Rectal smooth muscle tissue (tissue), 1 donor: Measurements from ENCODE around the gene SSRP1.
"Not testable (repeated sequence)": the region's sequence is repeated elsewhere in the genome, so short reads cannot be mapped to it uniquely, and the experiment has no call there.

ENCODE experiments used
- H3K27ac ChIP-seq: one replicate; pipeline ENCODE4 v1.7.0; 2013; ENCODE audit warnings: low read depth, low read length, inconsistent platforms
- H3K27me3 ChIP-seq: one replicate; pipeline ENCODE4 v1.7.0; 2013; ENCODE audit warnings: low read length; ENCODE audit not compliant: control insufficient read depth, insufficient read depth
- H3K36me3 ChIP-seq: one replicate; pipeline ENCODE4 v1.7.0; 2013; ENCODE audit warnings: low read length; ENCODE audit not compliant: control insufficient read depth, insufficient read depth
- H3K4me1 ChIP-seq: one replicate; pipeline ENCODE4 v1.7.0; 2013; ENCODE audit warnings: low read length; ENCODE audit not compliant: control insufficient read depth, insufficient read depth
- H3K4me3 ChIP-seq: one replicate; pipeline ENCODE4 v1.7.0; 2013; ENCODE audit warnings: low read length
- H3K9ac ChIP-seq: one replicate; pipeline ENCODE4 v1.7.0; 2013; ENCODE audit warnings: low read length

Gene SSRP1

GRCh38 chr11:57342702-57343101, 7.0 kb upstream of the SSRP1 start:
- Histone ChIP-seq H3K27me3 (no peaks in the 10 kb centered on the region), H3K9ac (no peak overlapping the region), H3K4me3 (no peak overlapping the region), H3K36me3 (no peaks in the 10 kb centered on the region), H3K4me1 (no peaks in the 10 kb centered on the region), H3K27ac (no peak overlapping the region)

GRCh38 chr11:57341250-57341808, 5.6 kb upstream of the SSRP1 start:
- Histone ChIP-seq H3K9ac (no peak overlapping the region), H3K27ac (no peak overlapping the region), H3K4me3 (no peak overlapping the region), H3K4me1 (peaks cover under 1% of the 10 kb centered on the region), H3K36me3 (no peaks in the 10 kb centered on the region), H3K27me3 (no peaks in the 10 kb centered on the region)

- H3K27ac ChIP-seq, result no peak overlapping the region
- no peaks in the 10 kb centered on the region for H3K36me3 ChIP-seq
- peaks cover 3% of the 10 kb centered on the region for H3K4me1 ChIP-seq
- no peak overlapping the region for H3K4me3 ChIP-seq
- H3K27me3 ChIP-seq, result no peaks in the 10 kb centered on the region
- H3K9ac ChIP-seq, result no peak overlapping the region
These were observed 4.4 kb upstream of the SSRP1 start for GRCh38 chr11:57340039-57340615.

GRCh38 chr11:57339328-57339727, 3.6 kb upstream of the SSRP1 start:
- Histone ChIP-seq H3K4me3 (no peak overlapping the region), H3K27me3 (no peaks in the 10 kb centered on the region), H3K9ac (no peak overlapping the region), H3K36me3 (no peaks in the 10 kb centered on the region), H3K4me1 (peaks cover 7% of the 10 kb centered on the region), H3K27ac (no peak overlapping the region)

- Histone ChIP-seq H3K27me3 (no peaks in the 10 kb centered on the region), H3K4me1 (peaks cover 7% of the 10 kb centered on the region), H3K4me3 (no peak within 1 kb of the TSS), H3K27ac (no peak within 1 kb of the TSS), H3K9ac (no peak within 1 kb of the TSS), H3K36me3 (peaks cover 2% of the 10 kb centered on the region)
These were observed 2.5 kb upstream of the SSRP1 start, which contains the start of gene P2RX3 for GRCh38 chr11:57338142-57338541. TSS of gene P2RX3 (plus strand) at chr11:57338352. CDS start at chr11:57338551, 199 bp downstream.

GRCh38 chr11:57336856-57337255, 1.2 kb upstream of the SSRP1 start:
- peaks cover 14% of the 10 kb centered on the region for H3K36me3 ChIP-seq
- not testable (repeated sequence) for H3K9ac ChIP-seq, H3K27ac ChIP-seq, H3K4me3 ChIP-seq, H3K27me3 ChIP-seq, H3K4me1 ChIP-seq

GRCh38 chr11:57336111-57336666, 497 bp upstream of the SSRP1 start:
- H3K27me3 ChIP-seq, result no peaks in the 10 kb centered on the region
- peaks cover 7% of the 10 kb centered on the region for H3K4me1 ChIP-seq
- peak overlapping the region; percentile 79 for H3K27ac ChIP-seq
- peak overlapping the region; percentile 52 for H3K4me3 ChIP-seq
- H3K9ac ChIP-seq, result peak overlapping the region; percentile 2
- peaks cover 20% of the 10 kb centered on the region for H3K36me3 ChIP-seq

GRCh38 chr11:57335023-57335342, 709 bp downstream of the SSRP1 start:
- Histone ChIP-seq H3K36me3 (peaks cover 31% of the 10 kb centered on the region), H3K27ac (peak overlapping the region; percentile 79), H3K4me1 (peaks cover 7% of the 10 kb centered on the region), H3K27me3 (no peaks in the 10 kb centered on the region), H3K9ac (peak overlapping the region; percentile 38), H3K4me3 (peak overlapping the region; percentile 85)

GRCh38 chr11:57332694-57333440, 2.8 kb downstream of the SSRP1 start:
- Histone ChIP-seq H3K27ac (no peak overlapping the region), H3K4me1 (peaks cover 7% of the 10 kb centered on the region), H3K36me3 (peaks cover 41% of the 10 kb centered on the region), H3K4me3 (no peak overlapping the region), H3K9ac (no peak overlapping the region), H3K27me3 (no peaks in the 10 kb centered on the region)

GRCh38 chr11:57331720-57332119, 4.0 kb downstream of the SSRP1 start:
- H3K27me3 ChIP-seq, result no peaks in the 10 kb centered on the region
- no peak overlapping the region for H3K4me3 ChIP-seq
- H3K4me1 ChIP-seq, result peaks cover 7% of the 10 kb centered on the region
- no peak overlapping the region for H3K27ac ChIP-seq
- no peak overlapping the region for H3K9ac ChIP-seq
- H3K36me3 ChIP-seq, result peaks cover 47% of the 10 kb centered on the region

- Histone ChIP-seq H3K9ac (no peak overlapping the region), H3K4me1 (peaks cover 13% of the 10 kb centered on the region), H3K27me3 (no peaks in the 10 kb centered on the region), H3K27ac (no peak overlapping the region), H3K4me3 (no peak overlapping the region), H3K36me3 (peaks cover 47% of the 10 kb centered on the region)
These were observed 5.7 kb downstream of the SSRP1 start for GRCh38 chr11:57330029-57330428.

GRCh38 chr11:57327721-57328120, 8.0 kb downstream of the SSRP1 start:
- peaks cover 13% of the 10 kb centered on the region for H3K4me1 ChIP-seq
- no peaks in the 10 kb centered on the region for H3K27me3 ChIP-seq
- H3K4me3 ChIP-seq, result no peak overlapping the region
- peaks cover 42% of the 10 kb centered on the region for H3K36me3 ChIP-seq
- H3K9ac ChIP-seq, result no peak overlapping the region
- no peak overlapping the region for H3K27ac ChIP-seq
